ENCODE results near the gene GPAM.

Gene GPAM

GRCh38 chr10:112209684-112210131, 26.1 kb upstream of the GPAM start:
- Histone ChIP-seq H2AFZ (ENCODE audit: low read depth) (no peak overlapping the region), H3K9ac (no peak overlapping the region), H4K20me1 (ENCODE audit: insufficient read depth) (no peaks in the 10 kb centered on the region), H3K4me1 (ENCODE audit: low read depth, poor library complexity, severe bottlenecking) (no peaks in the 10 kb centered on the region), H3K27ac (no peak overlapping the region), H3K79me2 (ENCODE audit: insufficient read depth, low read depth) (no peaks in the 10 kb centered on the region), H3K4me3 (IDR thresholded peaks at IDR 0.05; ENCODE audit: insufficient read depth, low read depth, low read length) (no peak overlapping the region), H3K36me3 (ENCODE audit: insufficient read depth) (no peaks in the 10 kb centered on the region), H3K4me2 (no peak overlapping the region), H3K27me3 (ENCODE audit: insufficient read depth, low read depth) (no peaks in the 10 kb centered on the region)
- no peak for TF ChIP-seq CTCF (conservative IDR thresholded peaks at IDR 0.05; ENCODE audit: low read depth, low read length)

- Histone ChIP-seq H3K4me2 (no peak overlapping the region), H2AFZ (ENCODE audit: low read depth) (no peak overlapping the region), H3K27me3 (ENCODE audit: insufficient read depth, low read depth) (no peaks in the 10 kb centered on the region), H3K4me3 (IDR thresholded peaks at IDR 0.05; ENCODE audit: insufficient read depth, low read depth, low read length) (no peak overlapping the region), H3K9ac (no peak overlapping the region), H3K4me1 (ENCODE audit: low read depth, poor library complexity, severe bottlenecking) (no peaks in the 10 kb centered on the region), H3K27ac (no peak overlapping the region), H4K20me1 (ENCODE audit: insufficient read depth) (no peaks in the 10 kb centered on the region), H3K79me2 (ENCODE audit: insufficient read depth, low read depth) (no peaks in the 10 kb centered on the region), H3K36me3 (ENCODE audit: insufficient read depth) (no peaks in the 10 kb centered on the region)
- TF ChIP-seq CTCF (conservative IDR thresholded peaks at IDR 0.05; ENCODE audit: low read depth, low read length), result no peak
Observed at GRCh38 chr10:112208997-112209396, 25.4 kb upstream of the GPAM start.

GRCh38 chr10:112208292-112208691, 24.7 kb upstream of the GPAM start:
- no peak overlapping the region for H3K27ac ChIP-seq
- no peak overlapping the region for H3K9ac ChIP-seq
- H3K36me3 ChIP-seq (ENCODE audit: insufficient read depth), result no peaks in the 10 kb centered on the region
- no peak overlapping the region for H2AFZ ChIP-seq (ENCODE audit: low read depth)
- no peaks in the 10 kb centered on the region for H4K20me1 ChIP-seq (ENCODE audit: insufficient read depth)
- no peak overlapping the region for H3K4me3 ChIP-seq (IDR thresholded peaks at IDR 0.05; ENCODE audit: insufficient read depth, low read depth, low read length)
- H3K4me1 ChIP-seq (ENCODE audit: low read depth, poor library complexity, severe bottlenecking), result no peaks in the 10 kb centered on the region
- no peak overlapping the region for H3K4me2 ChIP-seq
- TF ChIP-seq CTCF (conservative IDR thresholded peaks at IDR 0.05; ENCODE audit: low read depth, low read length), result no peak
- no peaks in the 10 kb centered on the region for H3K79me2 ChIP-seq (ENCODE audit: insufficient read depth, low read depth)
- no peaks in the 10 kb centered on the region for H3K27me3 ChIP-seq (ENCODE audit: insufficient read depth, low read depth)

- Histone ChIP-seq H3K27ac (no peak overlapping the region), H3K4me2 (no peak overlapping the region), H3K27me3 (ENCODE audit: insufficient read depth, low read depth) (no peaks in the 10 kb centered on the region), H4K20me1 (ENCODE audit: insufficient read depth) (no peaks in the 10 kb centered on the region), H3K4me1 (ENCODE audit: low read depth, poor library complexity, severe bottlenecking) (no peaks in the 10 kb centered on the region), H3K4me3 (IDR thresholded peaks at IDR 0.05; ENCODE audit: insufficient read depth, low read depth, low read length) (no peak overlapping the region), H3K36me3 (ENCODE audit: insufficient read depth) (no peaks in the 10 kb centered on the region), H2AFZ (ENCODE audit: low read depth) (no peak overlapping the region), H3K79me2 (ENCODE audit: insufficient read depth, low read depth) (no peaks in the 10 kb centered on the region), H3K9ac (no peak overlapping the region)
- no peak for TF ChIP-seq CTCF (conservative IDR thresholded peaks at IDR 0.05; ENCODE audit: low read depth, low read length)
Observed at GRCh38 chr10:112203328-112204076, 19.9 kb upstream of the GPAM start.

Data from KMS-11 (cell line).